GM13977 (cell line): Measurements from ENCODE around the gene CAPN11.

Experiments used
- DNase-seq: peaks from one replicate; pipeline ENCODE4 v3.0.0; 2012; ENCODE audit warnings: low spot score
- in situ Hi-C: fragments of 300-500 bp; cut with MboI; formaldehyde crosslinking; loops from one replicate; pipeline ENCODE4 v1.12.0; 2022; ENCODE audit warnings: low sequenced_read_pairs, low pct_unique_long_range_greater_than_20kb, mixed read lengths, inconsistent platforms; ENCODE audit not compliant: unreplicated experiment
- TF ChIP-seq, protein P1 (sequence below): IDR thresholded peaks from 2 replicates; pipeline ENCODE4 v1.5.1; 2012; ENCODE audit warnings: mild to moderate bottlenecking, control low read depth; ENCODE audit not compliant: insufficient read depth; ENCODE audit errors: extremely low read depth, missing control alignments

Gene CAPN11

DNA sequence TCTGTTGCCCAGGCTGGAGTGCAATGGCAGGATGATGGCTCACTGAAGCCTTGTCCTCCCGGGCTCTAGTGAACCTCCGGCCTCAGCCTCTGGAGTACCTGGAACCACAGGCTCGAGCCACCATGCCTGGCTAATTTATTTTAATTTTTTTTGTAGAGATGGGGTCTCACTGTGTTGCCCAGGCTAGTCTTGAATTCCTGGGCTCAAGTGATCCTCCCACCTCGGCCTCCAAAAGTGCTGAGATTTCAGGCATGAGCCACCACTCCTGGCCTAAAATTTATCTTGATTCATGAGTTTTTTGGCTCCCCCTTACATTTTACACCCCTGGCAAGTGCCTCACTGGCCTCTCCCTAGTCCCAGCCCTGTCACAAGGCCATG lies 62.3 kb downstream of the CAPN11 start:
- in situ Hi-C loops = no loop called here

DNA sequence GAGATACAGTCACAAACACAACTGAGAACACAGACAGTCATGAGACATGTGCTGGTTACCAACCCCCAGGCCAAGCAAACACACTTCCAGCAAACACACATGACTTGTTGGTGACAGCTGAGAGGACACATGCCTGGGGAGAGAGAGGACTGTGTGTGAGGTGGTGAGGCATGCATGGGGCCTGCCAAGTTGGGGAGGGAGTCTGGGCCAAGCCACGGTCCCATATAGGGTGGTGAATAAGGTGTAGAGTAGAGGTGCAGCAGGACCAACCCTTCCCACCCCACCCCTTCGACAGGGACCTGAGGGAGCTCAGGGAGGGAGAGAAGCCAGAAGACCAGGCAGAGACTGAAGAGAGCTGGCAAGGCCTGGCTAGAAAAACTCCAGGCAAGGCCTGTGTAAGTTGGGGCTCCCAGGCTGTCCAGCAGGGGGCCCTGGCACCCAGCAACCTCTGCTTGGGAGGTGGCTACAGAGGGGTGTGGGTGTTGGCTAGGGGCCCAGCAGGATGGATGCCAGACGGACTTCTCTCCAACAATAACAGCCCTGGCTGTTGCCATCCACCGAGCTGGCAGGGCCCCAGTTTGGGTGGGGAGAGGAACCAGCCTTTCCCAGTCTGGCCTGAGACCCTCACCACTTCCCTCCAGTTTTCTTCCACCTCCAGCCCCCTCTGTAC lies 62.8 kb downstream of the CAPN11 start:
- TF ChIP-seq, protein P1, sequence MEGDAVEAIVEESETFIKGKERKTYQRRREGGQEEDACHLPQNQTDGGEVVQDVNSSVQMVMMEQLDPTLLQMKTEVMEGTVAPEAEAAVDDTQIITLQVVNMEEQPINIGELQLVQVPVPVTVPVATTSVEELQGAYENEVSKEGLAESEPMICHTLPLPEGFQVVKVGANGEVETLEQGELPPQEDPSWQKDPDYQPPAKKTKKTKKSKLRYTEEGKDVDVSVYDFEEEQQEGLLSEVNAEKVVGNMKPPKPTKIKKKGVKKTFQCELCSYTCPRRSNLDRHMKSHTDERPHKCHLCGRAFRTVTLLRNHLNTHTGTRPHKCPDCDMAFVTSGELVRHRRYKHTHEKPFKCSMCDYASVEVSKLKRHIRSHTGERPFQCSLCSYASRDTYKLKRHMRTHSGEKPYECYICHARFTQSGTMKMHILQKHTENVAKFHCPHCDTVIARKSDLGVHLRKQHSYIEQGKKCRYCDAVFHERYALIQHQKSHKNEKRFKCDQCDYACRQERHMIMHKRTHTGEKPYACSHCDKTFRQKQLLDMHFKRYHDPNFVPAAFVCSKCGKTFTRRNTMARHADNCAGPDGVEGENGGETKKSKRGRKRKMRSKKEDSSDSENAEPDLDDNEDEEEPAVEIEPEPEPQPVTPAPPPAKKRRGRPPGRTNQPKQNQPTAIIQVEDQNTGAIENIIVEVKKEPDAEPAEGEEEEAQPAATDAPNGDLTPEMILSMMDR = peak; percentile 92
- in situ Hi-C loops = no loop called here
- peak; percentile 86 for DNase-seq

More for the DNA sequence above, 62.3 kb downstream of the CAPN11 start:
- no peak for DNase-seq
- TF ChIP-seq, protein P1 = no peak

DNA sequence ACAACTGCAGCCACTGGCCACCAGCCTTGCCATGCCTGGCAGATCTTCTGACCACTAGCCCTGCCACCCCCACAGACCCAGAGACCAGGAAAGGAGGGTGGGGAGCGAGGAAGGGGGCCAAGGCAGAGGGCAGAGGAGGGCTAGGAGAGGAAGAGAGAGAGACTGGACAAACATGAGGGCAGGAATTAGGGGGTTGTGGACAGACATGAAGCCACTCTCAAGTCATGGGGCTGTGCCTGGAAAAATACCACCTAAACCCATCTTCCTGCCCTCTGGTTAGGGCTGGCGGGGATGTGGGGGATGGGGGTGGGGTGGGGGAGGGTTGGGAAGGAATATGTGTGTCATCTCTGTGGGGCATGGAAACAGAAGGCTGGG lies 63.3 kb downstream of the CAPN11 start:
- TF ChIP-seq, protein P1 = no peak
- in situ Hi-C loops = no loop called here
- DNase-seq = no peak

DNA sequence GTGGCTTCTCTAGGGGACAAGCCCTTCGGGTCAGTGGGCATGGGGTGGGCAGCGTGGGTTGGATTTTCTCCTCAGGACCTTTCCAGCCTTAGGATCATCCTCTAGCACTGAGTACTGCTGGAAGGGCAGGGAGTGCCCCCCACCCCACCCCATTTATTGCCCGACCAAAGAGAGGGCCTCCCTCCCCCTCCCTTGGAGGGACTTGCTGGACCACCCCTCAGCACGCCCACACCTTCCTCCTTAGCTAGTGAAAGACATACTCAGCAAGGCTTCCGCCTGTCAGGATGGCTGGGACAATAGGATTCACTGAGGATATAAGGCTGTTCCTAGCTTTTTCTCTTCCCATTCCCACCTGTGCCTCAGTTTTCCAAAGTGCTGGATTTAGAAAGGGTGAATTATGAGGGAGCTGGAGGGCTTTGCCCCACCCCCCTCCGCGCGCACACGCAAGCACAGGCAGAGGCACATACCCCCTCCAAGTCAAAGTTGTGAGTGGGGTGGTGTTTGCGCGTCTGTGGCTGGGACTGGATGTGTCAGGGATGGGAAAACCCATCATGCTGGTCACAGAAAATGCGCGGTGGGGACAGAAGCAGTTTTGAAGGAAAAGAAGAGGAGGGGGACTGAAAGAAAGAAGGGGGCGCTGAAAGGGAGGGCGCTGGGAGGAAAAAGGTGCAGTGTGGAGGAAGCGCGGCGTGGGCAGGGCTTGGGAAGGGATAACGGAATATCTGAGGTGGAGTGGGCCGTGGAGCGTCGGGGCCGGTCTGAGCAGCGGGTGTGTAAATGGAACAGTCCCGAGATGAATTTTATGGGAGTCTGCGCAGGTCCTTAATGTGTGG lies 64.1 kb downstream of the CAPN11 start:
- DNase-seq = no peak
- TF ChIP-seq, protein P1 = no peak
- in situ Hi-C loops = no loop called here

DNA sequence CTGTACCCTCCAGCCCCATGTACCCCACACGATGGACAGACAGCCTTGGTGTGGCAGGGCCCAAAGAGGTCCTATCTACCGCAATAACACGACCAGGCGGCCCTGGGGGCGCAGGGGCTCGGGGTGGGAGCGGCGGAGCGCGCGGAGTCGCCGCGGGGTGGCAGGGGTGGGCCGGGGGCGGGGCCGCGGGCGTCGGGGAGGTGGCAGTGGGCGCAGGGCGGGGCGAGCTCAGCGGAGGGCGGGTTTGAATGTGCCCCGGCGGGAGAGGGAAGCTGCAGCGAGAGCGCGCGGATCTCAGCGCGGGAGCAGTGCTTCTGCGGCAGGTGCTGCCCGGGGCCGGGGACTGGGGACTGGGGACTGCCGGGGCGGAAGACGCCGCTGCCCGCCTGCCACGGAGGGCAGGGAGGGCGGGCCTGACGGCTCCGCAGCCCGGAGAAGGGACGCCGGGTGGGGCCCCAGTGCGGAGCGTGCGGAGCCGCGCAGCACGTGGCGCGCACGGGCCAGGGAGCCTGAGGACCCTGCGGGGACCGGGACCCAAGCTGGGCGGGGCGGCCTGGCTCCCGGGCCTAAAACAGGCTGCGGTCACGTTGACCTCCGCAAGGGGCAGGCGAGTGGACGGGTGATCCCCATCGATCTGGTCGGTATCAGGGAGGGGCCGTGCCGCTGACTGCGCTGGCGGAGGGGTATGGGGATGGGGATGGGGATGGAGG lies 64.9 kb downstream of the CAPN11 start, which contains the start of gene SLC29A1:
SLC29A1 (plus strand) TSS at position 277 of the 710 bp plus-strand sequence. CDS start 3,719 bp downstream, outside the sequence.
- TF ChIP-seq, protein P1 = peak; percentile 19
- in situ Hi-C loops = no loop called here
- peak; percentile 96 for DNase-seq

DNA sequence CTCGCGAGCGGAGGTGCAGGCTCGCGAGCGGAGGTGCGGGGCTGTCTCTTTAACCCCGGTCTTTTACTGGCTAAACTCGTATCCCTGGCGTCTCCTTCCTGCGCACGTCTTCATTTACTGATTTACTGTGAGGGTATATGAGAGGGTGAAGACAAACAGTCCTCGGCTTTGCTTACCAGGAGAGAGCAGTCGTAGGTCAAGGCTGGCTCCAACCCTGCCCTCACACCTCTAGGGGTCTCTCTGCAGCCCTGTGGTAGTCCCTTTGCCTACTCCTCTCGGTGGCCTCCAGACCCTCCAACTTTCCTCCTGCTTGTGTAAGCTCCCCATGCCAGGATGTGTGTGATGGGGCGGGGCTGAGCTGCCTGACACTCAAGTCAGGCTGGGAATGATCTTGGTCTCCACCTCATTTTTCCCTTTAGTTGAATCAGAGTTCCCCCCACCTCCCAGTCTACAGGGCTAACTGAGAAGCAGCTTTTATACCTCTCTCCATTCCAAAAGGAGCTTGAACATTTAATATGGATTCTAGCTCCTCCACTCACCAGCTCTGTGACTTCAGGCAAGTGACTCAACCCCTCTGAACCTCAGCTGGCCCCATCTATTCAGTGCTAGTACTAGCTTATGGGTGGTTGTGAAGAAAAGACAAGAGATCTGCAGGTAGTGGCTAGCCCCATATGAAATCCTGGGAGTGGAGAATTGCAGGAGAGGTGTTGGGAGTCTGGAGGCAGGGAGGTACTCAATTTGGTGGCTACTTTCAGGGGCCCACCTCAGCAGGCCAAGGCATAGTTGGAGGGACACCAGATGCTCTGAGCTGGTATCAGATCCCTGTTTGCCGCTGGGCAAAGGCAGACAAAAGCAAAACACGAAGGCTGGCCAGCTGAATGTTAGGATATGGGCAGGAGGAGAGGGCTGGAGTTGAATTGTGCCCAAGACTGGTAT lies 65.7 kb downstream of the CAPN11 start:
- no peak for DNase-seq
- TF ChIP-seq, protein P1 = peak; percentile 20
- in situ Hi-C loops = no loop called here
